Muscle of arm (tissue), 12 donors: ENCODE results near the gene RDH16. TPM values are rescaled to one million over a fixed set of nuclear protein-coding genes. Genes with fewer than 3 reads are reported as not detected.
"Not testable (repeated sequence)": the region's sequence is repeated elsewhere in the genome, so short reads cannot be mapped to it uniquely, and the experiment has no call there.

Source experiments
- DNase-seq: peaks from one replicate; pipeline ENCODE4 v3.0.0-alpha.2; 2013
- polyA plus RNA-seq, 12 donors: library from polyadenylated mRNA; unstranded; fragments of 120-200 nt; gene quantifications; one replicate each; pipeline ENCODE4 v1.2.1, GENCODE V29; 2013; ENCODE audit not compliant: insufficient read length in 12 of 12

The RDH16 gene
- polyA plus RNA-seq, 12 donors: 0.13 to 0.74 (median 0.34) TPM; not detected in 2

- DNase-seq: no peak
These were observed 36.1 kb downstream of the RDH16 start for GRCh38 chr12:56921346-56921745.

GRCh38 chr12:56918139-56918538 is 39.3 kb downstream of the RDH16 start:
- DNase-seq: not testable (repeated sequence)

GRCh38 chr12:56916996-56917333 is 40.4 kb downstream of the RDH16 start:
- DNase-seq: no peak

- no peak for DNase-seq
These were observed 41.0 kb downstream of the RDH16 start for GRCh38 chr12:56916296-56916995.

GRCh38 chr12:56914724-56915123 is 42.7 kb downstream of the RDH16 start:
- no peak for DNase-seq

- no peak for DNase-seq
These were observed 43.2 kb downstream of the RDH16 start for GRCh38 chr12:56914256-56914655.

GRCh38 chr12:56909403-56909802 is 48.0 kb downstream of the RDH16 start:
- not testable (repeated sequence) for DNase-seq

- DNase-seq: no peak
These were observed 49.3 kb downstream of the RDH16 start for GRCh38 chr12:56908136-56908535.

- DNase-seq: no peak
These were observed 51.6 kb downstream of the RDH16 start for GRCh38 chr12:56905852-56906251.

GRCh38 chr12:56903374-56903773 is 54.0 kb downstream of the RDH16 start:
- DNase-seq: no peak

Other genes with a start within 250 kb of the RDH16 start
- gene NACA, start 232.3 kb downstream of the RDH16 start, polyA plus RNA-seq: 1,000 to 10,000 TPM in 11 of 12 donors, 100 to 1,000 TPM in 1; 260 to 2,150 (median 1,740) TPM
- gene PRIM1, start 205.3 kb downstream of the RDH16 start, polyA plus RNA-seq: 10 to 100 TPM in 10 of 12 donors, not detected in 2; 10.1 to 27.3 (median 13.7) TPM
- 1 to 10 TPM in 1 of 12 donors, under 1 TPM in 9, not detected in 2; 0.28 to 1.4 (median 0.35) TPM for gene HSD17B6, start 194.3 kb downstream of the RDH16 start, polyA plus RNA-seq
- 1 to 10 TPM in 1 of 12 donors, under 1 TPM in 9, not detected in 2; 0.24 to 1.1 (median 0.42) TPM for gene SDR9C7, start 23.2 kb downstream of the RDH16 start, polyA plus RNA-seq
- 1 to 10 TPM in 11 of 12 donors, not detected in 1; 4.2 to 8.1 (median 6.3) TPM for gene ZBTB39, start 48.9 kb upstream of the RDH16 start, polyA plus RNA-seq
- 1 to 10 TPM in 1 of 12 donors, under 1 TPM in 5, not detected in 6; 0.21 to 1.3 (median 0.63) TPM for gene TAC3, start 58.9 kb upstream of the RDH16 start, polyA plus RNA-seq
- gene MYO1A, start 92.5 kb upstream of the RDH16 start, polyA plus RNA-seq: 10 to 100 TPM in 1 of 12 donors, under 1 TPM in 5, not detected in 6; 0.05 to 34.7 (median 0.29) TPM
- gene NEMP1, start 121.2 kb upstream of the RDH16 start, polyA plus RNA-seq: 100 to 1,000 TPM in 1 of 12 donors, 10 to 100 TPM in 11; 15.0 to 150 (median 22.3) TPM
- gene NAB2, start 131.5 kb upstream of the RDH16 start, polyA plus RNA-seq: 10 to 100 TPM in 11 of 12 donors, not detected in 1; 22.3 to 59.0 (median 28.5) TPM
- 100 to 1,000 TPM in 1 of 12 donors, 10 to 100 TPM in 10, not detected in 1; 24.1 to 145 (median 40.5) TPM for gene STAT6, start 153.8 kb upstream of the RDH16 start, polyA plus RNA-seq
- 100 to 1,000 TPM in 7 of 12 donors, 10 to 100 TPM in 4, not detected in 1; 81.0 to 163 (median 123) TPM for gene LRP1, start 170.9 kb upstream of the RDH16 start, polyA plus RNA-seq
- gene LRP1-AS, start 190.0 kb upstream of the RDH16 start, polyA plus RNA-seq: 1 to 10 TPM in 4 of 12 donors, under 1 TPM in 5, not detected in 3; 0.41 to 1.5 (median 0.98) TPM